ENCODE measurements around the gene MLLT3.

- TF ChIP-seq CTCF (conservative IDR thresholded peaks at IDR 0.05 in 1 of 2, IDR thresholded peaks at IDR 0.05 in 1 of 2; ENCODE audit: low read depth in 1 of 2, low read length in 2 of 2) = no peak
- TF ChIP-seq EZH2 (IDR thresholded peaks at IDR 0.05; ENCODE audit: low read length, missing control alignments) = no peak
Measured at GRCh38 chr9:20316372-20316771, 305.9 kb downstream of the MLLT3 start.
